ENCODE data around the gene KSR1.

KSR1 gene

GRCh38 chr17:27558341-27558740 is 102.1 kb downstream of the KSR1 start:
- DNase-seq = no peak

- no peak for DNase-seq
Measured at GRCh38 chr17:27558842-27559505, 102.7 kb downstream of the KSR1 start.

DNA sequence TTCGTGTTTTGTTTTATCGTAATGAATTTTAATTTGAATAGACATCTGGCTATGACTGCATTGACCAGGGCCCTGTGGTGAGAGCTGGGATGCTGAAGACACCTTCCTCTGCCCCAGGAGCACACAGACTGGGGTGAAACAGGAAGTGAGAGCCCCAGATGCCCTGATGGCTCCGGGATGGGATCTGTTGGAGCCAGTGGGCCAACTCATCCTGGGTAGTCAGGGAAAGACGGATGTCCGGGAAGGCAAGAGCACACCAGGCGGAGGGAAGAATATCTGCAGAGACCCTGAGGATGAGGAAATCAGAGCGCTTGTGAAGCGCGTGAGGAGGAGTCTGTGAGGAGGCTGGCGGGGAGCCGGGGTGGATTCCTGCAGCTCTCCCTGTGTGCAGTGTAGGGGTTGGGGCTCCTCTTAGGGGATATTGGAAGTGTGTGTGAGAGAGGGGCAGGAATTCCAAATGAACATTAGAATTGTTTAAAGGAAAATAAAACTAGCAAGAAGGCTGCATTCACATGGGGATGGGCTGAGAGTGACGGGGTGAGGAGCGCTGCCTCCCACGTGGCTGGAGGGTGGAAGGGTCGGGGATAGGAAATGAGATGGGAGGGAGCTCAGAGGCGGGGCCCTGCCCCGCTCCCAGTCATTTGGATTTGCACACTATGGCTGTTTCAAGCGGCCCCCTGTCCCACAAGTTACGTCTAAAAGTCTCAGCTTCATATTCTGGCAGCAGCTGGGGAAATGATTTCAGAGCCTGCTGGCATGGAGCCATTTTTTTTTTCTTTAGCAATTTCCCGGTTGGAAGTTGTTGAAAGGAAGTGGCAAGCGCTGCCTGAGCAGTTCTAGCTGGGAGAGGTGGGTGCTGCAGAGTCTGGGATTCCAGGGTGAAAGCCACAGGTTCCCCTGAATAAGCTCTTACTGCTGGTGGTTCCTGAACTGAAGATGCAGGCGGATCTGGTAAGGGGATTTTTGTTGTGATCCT is 103.5 kb downstream of the KSR1 start:
- DNase-seq = peak; percentile 96

- DNase-seq = no peak
Measured at GRCh38 chr17:27560668-27561067, 104.4 kb downstream of the KSR1 start.

- peak; percentile 34 for DNase-seq
Measured at GRCh38 chr17:27562777-27563455, 106.7 kb downstream of the KSR1 start.

DNA sequence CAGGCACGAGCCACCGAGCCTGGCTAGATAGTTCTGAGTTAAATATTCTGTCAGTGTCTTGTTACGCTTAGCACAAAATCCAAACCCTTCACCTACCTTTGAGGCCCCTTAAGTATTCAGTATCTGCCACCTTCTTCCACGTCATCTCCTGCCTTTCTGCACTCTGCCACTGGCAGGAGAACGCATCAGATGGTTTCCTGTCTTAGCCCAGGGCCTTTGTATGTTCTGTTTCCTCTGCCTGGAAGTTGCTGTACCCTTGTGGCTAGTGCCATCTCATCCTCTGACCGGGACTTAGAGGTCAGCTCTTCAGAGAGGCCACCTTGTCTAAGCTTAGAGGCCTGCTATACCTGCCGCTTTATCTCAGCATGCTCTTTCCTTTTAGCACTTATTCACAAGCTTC is 107.3 kb downstream of the KSR1 start:
- no peak for DNase-seq

GRCh38 chr17:27564463-27564862 is 108.2 kb downstream of the KSR1 start:
- no peak for DNase-seq

GRCh38 chr17:27565874-27566670 is 109.8 kb downstream of the KSR1 start:
- peak; percentile 71 for DNase-seq

GRCh38 chr17:27566671-27567562 is 110.7 kb downstream of the KSR1 start:
- peak; percentile 36 for DNase-seq

- DNase-seq = no peak
Measured at GRCh38 chr17:27567563-27567859, 111.3 kb downstream of the KSR1 start.

DNA sequence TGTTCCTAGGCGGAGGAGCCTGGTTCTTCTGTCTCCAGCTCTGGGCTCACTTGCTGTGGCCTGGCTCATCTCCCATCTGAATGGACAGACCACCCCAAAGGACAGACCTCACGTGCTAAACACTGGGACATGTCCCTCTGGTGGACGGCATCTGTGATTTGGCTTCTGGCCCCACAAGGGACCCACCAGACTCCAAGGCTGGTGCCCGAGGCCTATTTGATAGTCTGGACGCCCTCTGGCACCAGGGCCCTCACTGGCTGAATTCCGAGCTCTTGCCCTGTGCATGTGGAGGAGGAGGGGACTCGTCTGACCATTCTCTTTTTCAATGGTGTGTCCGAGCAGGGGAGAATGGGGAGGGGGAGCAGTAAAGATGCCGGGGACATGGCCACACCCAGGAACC is 112.0 kb downstream of the KSR1 start:
- no peak for DNase-seq

DNA sequence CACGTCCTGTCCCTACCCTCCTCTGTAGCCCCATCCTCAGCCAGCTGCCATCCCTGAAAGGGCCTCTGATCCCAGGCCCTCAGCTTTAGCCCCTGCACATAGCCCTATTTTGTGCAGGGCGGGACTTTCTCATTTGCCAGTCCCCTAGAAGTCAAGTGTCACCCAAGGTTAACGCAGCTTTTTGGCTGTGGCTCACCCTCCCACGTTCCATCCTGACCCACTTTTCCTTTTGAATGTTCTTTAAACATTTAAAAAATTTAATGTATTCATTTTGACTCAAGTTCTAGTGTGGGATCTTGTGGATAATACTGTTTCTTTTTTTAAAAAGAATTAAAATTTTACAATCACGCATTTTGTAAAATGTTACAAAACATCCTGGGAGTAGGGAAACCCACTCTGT is 112.6 kb downstream of the KSR1 start:
- DNase-seq = no peak

DNA sequence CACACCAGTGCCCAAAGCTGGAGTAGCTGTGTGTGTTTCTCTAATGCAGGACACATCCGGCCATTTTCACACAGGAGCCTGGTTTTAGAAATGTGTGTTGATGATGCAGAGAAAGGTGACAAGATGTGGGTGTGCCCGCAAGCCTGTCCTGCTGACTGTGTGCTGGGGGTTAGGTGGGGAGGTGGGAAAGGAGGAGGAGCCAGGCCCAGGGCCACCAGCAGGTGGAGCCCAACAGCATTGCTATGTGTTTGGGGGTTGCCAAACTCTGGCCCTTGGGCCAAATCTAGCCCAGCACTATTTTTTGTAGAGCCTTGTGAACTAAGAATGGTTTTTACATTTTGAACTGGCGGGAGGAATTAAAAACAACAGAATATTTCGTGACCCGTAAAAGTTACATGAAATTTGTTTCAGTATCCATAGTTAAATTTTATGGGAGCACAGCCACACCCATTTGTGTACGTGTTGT is 113.0 kb downstream of the KSR1 start:
- peak; percentile 44 for DNase-seq

DNA sequence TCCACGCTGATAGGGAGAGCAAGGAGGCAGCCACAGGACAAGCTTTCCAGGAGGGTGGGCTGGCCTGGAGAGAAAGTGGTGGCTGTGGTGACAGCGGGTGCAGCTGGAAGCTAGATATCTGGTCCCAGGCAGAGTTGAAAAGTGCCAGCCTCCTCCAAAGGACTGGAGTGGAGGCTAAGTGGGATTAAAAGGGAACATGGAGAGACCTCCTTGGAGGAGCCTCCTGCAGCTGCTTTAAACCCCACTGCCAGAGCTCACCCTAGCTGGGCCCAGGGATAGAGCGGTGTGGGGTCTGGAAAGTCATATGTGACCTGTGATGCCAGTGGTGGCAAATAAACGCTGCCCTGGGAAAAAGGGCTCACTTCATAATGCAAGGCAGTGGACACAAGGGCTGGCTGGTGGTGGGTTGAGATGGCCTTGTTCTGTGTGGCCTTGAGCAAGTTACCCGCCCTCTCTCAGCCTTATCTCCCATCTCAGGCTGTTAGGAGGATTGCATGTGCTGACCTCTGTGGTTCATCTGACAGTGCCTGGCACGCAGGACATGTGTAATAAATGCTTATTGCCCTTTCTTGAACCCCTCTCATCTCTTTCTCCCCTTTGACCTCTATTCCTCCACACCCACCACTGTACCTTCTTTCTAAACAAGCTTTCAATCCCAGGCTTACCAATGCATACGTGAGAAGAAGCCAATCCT is 113.8 kb downstream of the KSR1 start:
- no peak for DNase-seq

DNA sequence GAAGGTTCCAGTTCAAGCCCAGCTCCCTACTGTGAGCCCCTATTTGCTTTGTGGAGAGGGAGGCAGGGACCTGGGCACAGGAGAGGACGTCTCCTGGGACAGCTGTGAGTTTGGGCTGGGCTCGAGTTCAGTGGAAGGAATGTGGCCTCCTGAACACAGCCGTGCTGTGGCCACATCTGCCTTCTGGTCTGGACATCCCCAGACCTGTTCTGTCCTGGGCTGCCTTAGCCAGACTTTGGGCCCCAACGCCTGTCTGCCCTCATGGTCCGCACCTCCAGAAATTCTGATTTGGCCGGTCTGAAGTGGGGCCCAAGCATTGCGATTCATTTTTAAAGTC is 114.3 kb downstream of the KSR1 start:
- no peak for DNase-seq

DNA sequence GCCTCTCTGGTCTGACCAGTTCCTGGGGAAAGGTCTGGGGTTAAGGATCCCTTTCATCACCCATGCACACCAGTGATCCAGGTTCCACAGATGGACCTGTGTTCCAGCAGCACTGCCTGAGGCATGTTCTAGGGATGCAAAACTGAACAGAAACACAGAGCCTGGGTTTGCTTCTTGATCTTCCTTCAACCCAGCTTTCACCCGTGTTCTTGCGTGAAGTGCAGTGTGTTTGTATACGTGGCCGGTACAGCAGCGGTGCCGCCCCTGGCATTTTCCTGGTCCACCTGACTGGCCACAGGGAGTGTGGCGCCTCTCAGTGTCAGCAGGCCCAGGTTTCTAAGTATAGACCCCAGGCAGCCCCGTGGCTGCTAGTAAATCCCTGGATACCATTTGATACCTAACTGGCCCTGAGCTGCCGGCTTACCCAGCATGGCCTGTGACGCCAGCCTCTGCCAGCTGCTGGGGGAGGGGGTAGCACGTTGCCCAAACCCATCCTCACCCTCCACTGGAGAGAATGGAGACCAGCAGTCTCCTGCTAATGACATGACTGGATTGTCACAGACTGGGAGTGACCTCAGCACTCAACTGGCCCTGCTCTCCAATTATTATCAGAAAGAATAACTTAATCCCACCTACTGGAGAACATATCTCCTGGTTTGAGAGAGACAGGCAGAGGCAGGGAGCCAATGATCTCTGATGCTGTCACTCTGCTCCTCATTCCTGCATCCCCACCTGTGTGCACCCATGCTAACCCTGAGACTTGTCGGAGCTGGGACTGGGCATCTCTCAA is 115.5 kb downstream of the KSR1 start:
- DNase-seq = no peak

DNA sequence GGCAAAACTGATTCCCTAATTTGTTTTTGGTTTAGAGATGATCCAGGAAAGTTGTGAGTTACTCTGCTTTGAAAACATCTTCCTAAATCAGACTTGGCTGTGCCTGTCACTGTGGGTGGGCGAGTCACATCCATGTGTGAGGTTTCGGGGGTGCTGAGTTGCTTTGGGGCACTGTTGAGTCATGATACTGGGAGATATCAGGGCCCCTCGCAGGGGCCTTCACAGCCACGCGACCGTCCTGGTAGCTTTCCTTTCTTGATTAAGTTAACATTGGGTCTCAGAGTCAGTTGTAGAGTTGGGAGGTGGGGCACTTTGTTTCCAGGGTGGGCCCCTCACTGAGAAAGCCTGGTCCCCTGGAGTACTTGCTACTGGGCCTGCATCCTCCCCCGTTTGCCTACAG is 116.4 kb downstream of the KSR1 start:
- DNase-seq = peak; percentile 79

DNA sequence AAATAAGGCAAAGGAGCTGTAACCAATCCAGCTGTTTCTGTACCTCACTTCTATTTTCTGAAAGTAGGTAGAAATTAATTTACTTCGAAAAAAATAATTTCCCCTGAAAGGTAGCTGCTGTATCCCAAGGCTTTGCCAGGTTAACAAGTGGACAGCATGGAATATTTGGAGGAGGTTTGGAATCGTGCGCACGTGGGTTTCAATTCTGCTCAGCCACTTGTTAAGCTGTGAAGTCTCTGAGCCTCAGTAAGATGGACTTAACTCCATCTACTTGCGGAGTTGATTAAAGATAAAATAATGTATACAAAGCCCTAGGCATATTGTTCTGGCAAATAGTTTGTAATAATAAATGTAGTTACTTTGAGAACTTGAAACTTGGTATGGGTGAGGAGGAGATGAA is 117.3 kb downstream of the KSR1 start:
- no peak for DNase-seq

GRCh38 chr17:27573971-27574525 is 117.8 kb downstream of the KSR1 start:
- peak; percentile 80 for DNase-seq

Data from fibroblast of skin of right biceps (primary cell).